GM20000 (cell line): Measurements from ENCODE around the gene ECE1.

ENCODE experiments used
- DNase-seq: peaks from one replicate; pipeline ENCODE4 v3.0.0; 2012; ENCODE audit warnings: low spot score
- TF ChIP-seq, protein P1 (sequence below): IDR thresholded peaks from 2 replicates; pipeline ENCODE4 v1.5.1; 2012; ENCODE audit warnings: mild to moderate bottlenecking, control low read depth; ENCODE audit errors: extremely low read depth, missing control alignments

The ECE1 gene

DNA sequence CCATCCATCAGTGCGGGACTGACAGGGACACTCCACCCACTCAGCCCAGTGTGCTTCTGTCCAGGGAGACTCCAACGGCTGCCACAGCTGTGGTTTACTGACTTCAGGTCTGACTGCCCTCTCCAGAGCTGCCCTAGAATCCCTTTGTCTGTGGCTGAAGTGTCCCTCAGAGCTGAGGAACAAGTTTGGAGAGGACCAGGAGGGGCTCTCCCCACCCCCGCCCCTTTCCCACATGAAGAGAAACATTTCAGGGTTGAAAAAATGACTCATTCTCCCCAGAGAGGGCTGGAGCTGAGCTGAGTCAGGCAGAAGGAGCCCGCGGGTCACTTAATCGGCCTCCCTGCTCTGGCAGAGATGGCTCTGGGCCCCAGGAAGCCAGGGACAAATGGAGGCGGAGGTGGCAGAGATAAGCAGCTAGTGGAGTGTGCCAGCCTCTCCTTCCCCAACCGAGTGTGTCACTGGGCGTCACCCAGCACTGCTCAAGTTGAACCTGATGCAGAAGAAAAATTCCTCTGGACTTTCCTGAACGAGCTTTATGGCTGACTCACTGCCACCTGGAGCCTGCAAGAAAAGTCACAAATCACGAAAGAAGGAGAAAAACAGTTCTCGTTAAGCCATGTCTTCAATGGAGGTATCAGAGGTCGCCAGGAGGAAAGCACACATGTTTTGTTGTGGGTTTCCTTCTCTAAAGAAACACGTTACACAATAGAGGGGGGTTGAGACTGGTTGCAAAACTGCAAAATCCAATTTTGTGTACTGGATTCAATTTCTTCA, 34.3 kb upstream of the ECE1 start:
- TF ChIP-seq, protein P1, sequence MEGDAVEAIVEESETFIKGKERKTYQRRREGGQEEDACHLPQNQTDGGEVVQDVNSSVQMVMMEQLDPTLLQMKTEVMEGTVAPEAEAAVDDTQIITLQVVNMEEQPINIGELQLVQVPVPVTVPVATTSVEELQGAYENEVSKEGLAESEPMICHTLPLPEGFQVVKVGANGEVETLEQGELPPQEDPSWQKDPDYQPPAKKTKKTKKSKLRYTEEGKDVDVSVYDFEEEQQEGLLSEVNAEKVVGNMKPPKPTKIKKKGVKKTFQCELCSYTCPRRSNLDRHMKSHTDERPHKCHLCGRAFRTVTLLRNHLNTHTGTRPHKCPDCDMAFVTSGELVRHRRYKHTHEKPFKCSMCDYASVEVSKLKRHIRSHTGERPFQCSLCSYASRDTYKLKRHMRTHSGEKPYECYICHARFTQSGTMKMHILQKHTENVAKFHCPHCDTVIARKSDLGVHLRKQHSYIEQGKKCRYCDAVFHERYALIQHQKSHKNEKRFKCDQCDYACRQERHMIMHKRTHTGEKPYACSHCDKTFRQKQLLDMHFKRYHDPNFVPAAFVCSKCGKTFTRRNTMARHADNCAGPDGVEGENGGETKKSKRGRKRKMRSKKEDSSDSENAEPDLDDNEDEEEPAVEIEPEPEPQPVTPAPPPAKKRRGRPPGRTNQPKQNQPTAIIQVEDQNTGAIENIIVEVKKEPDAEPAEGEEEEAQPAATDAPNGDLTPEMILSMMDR, result no peak
- peak; percentile 72 for DNase-seq

- TF ChIP-seq, protein P1, result no peak
- DNase-seq, result no peak
Measured at GRCh38 chr1:21323091-21323490, 32.8 kb upstream of the ECE1 start.

DNA sequence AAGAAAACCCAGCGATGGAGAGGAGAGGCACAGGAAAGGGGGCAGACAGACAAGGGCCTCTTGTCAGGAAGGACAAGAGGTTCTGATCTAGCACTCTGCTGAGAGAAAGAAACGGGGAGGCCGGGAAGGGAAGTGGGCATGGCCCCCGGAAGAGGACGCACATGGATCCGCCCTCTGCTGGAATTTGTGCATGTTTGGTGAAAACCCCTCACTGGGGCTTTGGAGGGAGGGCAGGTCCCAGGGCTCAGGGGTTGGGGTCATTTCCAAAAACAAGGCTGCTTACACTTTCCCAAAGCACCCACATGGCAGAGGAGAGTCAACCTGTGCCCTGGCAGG, 32.4 kb upstream of the ECE1 start:
- DNase-seq, result no peak
- TF ChIP-seq, protein P1, result no peak

DNA sequence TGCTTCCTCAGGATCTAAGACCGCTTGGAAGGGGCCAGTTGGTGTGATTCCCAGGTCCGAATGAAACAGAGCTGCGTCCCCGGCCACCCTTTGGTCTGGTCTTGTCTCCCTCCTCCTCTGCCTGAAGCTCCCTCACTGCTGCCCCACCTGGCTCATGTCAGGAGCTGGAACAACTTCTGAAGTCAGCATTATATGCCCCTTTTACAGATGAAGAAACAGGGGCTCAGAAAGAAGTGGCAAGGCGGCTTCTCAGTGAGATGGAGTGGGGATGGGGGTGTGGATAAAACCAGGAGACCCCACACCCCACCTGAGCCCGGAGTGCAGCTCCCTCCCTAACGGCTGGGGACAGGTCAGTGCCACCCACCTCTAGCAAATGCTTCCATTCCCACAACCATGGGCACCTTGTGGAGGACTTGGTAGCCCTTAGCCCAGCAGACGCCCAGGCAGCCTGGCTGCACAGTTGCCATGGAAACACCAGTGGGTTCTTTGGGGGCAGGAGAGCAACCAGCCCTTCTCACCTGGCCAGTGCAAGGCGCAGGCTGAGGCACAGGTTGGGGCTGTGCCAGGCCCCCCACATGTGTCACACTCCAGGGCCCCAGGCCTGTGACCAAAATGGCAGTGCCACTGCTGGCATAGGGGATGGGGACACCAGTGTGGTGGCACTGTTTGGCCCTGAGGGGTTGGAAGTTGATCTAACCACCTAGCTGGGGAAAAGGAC, 31.9 kb upstream of the ECE1 start:
- TF ChIP-seq, protein P1, result no peak
- DNase-seq, result no peak

DNA sequence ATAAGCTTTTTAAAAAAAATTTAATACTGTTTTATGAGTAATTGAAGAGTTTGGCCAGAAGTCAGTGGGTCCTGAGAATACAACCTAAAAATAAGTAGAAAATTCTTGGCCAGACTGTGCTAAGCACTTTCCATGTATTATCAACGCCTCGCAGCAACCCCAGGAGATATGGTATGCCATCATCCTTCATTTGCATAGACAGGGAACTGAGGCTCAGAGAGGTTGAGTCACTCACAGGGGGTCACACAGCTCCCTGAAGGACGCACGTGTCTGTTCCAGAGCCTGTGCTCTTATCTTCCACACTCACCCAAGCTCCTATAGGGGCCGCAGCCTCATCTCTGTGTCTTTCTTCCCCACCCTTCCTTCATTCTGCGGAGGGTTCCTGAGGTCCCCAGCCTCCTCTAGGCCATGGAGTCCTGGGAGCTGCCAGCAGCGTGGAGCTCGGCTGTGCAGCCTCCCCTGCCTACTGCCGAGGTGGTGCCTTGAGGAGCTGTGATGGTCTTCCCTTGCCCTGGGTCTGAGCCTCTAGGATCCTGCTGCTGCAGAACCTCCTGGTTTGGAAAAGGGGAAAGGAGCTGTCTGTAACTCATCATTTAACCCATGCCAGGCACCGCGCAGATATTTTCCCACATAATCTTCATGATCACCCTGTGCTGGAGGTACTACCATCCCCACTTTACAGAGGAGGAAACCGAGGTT, 30.3 kb upstream of the ECE1 start:
- TF ChIP-seq, protein P1, result no peak

DNA sequence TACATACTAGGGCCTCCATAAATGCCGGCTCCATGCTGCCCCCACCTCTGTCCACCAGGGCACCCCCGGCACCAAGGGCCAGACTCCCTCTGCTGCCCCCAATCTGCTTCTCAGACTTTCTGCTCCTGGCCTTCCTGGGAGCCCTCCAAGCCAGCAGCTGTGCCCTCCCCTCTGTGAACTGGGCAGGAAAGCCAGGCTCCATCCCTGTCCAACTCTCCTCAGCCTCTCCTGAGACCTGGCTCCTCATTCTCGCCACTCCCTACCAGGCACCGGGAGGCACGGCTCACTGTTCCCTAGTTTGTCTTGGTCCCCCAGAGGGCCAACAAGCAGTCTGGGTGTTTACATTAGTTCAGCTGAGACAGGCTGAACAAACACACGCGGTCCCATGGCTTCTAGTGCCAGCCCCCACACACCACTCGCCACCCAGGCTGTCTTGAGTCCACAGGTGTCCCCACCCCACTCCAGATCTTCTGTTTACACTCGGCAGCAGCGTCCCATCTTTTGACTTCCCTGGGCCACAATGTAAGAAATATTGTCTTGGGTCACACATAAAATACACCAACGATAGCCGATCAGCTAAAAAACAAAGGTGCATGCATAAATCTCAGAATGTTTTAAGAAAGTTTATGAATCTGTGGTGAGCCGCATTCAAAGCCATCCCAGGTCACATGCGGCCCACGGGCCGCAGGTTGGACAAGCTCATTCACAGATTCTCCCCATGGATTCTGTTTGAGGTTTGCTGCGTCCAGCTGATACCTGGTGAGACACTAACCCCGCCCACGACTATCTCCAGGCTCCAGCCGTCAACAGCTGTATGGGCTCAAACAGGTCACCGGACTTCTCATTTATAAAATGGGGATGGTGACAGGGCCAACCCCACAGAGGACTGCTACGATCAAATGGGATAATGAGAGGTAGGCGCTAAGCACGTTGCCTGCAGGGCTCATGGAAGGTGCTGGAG, 29.5 kb upstream of the ECE1 start:
- TF ChIP-seq, protein P1, result no peak
- no peak for DNase-seq

More for the DNA sequence above, 30.3 kb upstream of the ECE1 start:
- DNase-seq, result no peak
